Epithelial cell of prostate (primary cell): Measurements from ENCODE around the gene CYB561A3.

Source experiments
- DNase-seq: peaks from one replicate; pipeline ENCODE4 v3.0.0-alpha.2; 2011; ENCODE audit warnings: low read depth, low spot score
- H3K27ac ChIP-seq: fragments of 450-650 bp; 2 replicates; pipeline ENCODE4 v1.5.1; 2017; ENCODE audit warnings: mild to moderate bottlenecking

The CYB561A3 gene

GRCh38 chr11:61332281-61332796 lies 29.3 kb downstream of the CYB561A3 start:
- H3K27ac ChIP-seq = peak overlapping the region; percentile 68
- no peak for DNase-seq

DNA sequence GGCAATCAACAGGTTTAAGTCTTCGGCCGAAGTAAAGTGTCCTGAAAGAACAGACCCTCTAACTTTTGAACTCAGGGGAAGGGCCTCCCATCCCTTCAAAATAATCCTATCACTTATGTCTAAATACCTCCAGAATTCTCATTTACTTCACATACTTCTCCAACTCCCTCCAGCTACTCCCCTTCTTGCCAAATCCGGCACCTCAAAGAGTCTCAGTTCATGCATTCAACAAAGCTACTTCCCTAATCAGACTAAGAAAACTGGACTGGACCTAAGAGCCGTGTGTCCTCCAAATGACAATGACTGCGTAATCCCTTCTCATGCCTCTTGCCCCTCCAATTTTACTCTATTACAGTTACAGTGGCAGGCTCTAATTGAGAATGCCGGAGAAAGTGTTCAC lies 30.0 kb downstream of the CYB561A3 start:
- no peak overlapping the region for H3K27ac ChIP-seq
- no peak for DNase-seq

- DNase-seq = no peak
These were observed 31.8 kb downstream of the CYB561A3 start for GRCh38 chr11:61329871-61330270.

DNA sequence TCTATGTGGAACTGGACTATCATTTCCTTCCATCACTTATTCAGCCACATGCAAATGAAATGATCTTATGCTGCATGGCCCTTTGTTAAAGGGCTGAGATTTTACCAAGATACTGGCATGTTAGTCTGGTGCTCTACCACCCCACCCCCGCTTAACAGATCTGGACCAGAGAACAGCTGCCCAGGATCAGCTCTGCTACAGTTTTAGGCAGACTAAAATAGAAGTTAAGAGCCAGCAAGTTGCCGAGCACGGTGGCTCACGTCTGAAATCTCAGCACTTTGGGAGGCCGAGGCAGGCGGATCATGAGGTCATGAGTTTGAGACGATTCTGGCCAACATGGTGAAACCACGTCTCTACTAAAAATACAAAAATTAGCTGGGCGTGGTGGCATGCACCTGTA lies 33.3 kb downstream of the CYB561A3 start:
- H3K27ac ChIP-seq = no peak overlapping the region
- DNase-seq = no peak

More at GRCh38 chr11:61329871-61330270, 31.8 kb downstream of the CYB561A3 start:
- no peak overlapping the region for H3K27ac ChIP-seq

DNA sequence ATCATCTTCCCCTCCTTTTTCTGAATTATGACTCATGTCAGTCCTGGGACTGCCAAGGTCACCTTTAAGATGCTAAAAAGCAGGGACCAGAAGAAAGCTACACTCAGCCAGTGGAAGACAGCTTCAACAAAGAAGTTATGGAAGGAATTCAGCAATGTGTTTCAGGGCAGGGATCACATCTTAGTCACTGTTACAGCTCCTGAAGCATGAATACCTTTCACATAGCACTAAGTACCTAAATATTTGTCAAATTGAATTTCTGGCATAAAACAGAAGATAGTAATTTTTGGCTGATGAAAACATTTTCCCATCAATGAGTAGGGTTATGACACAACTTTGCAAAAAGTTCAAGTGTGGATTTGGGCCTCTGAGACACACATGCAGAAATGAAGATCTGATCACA lies 34.0 kb downstream of the CYB561A3 start:
- H3K27ac ChIP-seq = no peak overlapping the region
- no peak for DNase-seq

GRCh38 chr11:61325649-61326414 lies 35.9 kb downstream of the CYB561A3 start:
- H3K27ac ChIP-seq = peak overlapping the region; percentile 5
- DNase-seq = peak; percentile 37

DNA sequence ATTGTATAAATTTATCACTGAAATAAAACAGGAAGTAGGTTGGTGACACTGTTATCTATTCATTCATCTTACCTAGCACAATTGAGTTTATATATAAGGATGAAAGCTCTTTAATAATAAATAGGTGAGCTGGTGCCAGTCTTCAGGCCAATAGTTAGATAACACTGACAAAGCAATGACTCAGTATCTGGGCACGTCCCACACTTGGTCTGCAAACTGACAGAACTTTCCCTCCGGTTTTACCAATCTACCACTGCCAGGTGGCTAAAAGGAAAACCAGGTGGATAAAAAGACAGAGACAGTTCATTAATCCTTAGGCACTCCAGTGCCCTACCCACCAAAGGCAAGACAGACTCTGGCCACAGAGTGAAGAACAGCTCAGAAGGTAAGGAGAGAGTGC lies 46.4 kb downstream of the CYB561A3 start:
- no peak for DNase-seq
- H3K27ac ChIP-seq = no peak overlapping the region

DNA sequence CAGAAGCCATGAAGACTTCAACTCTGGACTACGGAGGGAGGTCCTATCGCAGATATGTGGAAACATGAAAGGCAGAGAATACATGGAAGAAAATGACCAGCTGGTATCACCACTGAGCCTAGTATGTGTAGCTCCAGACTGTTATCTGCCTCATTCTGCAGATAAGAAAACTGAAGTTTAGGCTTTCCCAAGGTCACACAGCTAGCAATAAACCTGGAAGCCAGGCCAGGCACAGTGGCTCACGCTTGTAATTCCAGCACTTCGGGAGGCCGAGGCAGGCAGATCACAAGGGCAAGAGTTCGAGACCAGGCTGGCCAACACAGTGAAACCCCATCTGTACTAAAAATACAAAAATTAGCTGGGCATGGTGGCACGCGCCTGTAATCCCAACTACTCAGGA lies 50.9 kb downstream of the CYB561A3 start:
- DNase-seq = no peak

DNA sequence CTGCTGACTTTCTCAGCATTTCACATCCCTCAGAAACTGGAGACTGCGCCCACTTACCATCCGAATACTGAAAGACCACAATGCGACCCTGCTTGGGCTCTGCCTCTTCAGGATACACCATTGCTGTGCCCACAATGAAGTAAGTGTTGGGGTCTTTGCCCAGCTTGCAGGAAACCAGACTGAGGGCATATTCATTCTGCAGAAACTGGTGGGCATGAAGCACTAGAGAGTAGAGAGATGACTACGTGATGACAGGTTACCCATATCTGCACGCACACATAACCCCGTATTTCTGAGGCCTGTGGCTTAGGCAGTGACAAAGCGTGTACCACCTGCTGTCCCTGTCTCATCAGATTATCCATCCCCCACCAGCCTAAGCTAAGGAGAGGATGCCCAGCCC lies 51.9 kb downstream of the CYB561A3 start:
- no peak for DNase-seq
- H3K27ac ChIP-seq = no peak overlapping the region

More for the DNA sequence above, 50.9 kb downstream of the CYB561A3 start:
- no peak overlapping the region for H3K27ac ChIP-seq

GRCh38 chr11:61309141-61309540 lies 52.5 kb downstream of the CYB561A3 start:
- no peak overlapping the region for H3K27ac ChIP-seq
- no peak for DNase-seq

DNA sequence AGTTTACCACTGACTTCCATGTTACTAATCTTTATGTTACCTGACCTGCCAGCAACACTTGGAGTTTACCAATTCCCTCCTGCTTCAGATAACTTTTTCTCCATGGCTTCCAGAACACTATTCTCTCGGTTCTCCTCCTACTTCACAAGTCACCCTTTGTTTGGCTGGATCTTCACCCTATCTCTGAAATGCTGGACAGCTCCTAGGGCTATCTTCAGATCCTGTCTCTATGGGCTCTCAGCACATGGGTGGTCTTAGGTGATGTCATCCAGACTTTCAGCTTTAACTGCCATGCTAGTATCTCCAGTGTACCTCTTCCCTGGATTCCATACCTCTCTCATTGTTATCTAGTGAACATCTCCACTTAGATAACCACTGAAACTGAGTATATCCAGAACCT lies 54.3 kb downstream of the CYB561A3 start:
- no peak for DNase-seq
- no peak overlapping the region for H3K27ac ChIP-seq

DNA sequence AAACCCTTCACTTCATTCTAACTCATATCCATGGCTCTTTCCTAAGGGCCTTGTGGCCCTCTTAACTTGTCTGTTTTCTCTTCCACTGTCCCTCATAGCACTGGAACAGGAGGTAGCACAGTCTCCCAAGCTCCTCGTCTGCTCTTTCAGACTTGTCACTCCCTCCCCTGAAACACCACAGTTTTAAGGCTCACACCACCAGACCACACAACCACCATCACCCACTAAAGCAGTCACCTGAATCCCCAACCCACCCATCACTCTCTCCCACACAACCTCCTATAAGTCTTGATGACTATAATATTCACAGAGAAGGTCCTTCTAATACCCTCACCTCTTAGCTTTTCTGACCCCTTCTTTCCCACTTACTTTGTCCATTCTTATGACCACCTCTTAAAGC lies 55.5 kb downstream of the CYB561A3 start:
- no peak overlapping the region for H3K27ac ChIP-seq
- no peak for DNase-seq

DNA sequence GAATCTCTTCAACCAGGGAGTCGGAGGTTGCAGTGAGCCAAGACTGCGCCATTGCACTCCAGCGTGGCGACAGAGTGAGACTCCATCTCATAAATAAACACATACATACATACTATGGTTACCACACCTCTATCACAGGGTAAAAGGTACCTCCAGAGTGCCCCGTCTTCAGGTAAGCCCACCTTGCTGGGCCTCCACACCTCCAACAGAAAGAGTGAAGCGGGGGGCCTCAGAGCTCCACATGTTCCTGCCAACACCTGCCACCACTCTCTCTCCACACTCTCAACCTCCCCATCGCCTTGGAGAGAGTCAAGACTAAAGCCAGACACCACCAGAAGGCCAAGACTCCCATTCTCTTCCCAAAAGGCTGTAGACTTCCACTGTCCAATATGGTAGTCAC lies 56.3 kb downstream of the CYB561A3 start:
- no peak for DNase-seq
- no peak overlapping the region for H3K27ac ChIP-seq

GRCh38 chr11:61303725-61304124 lies 58.0 kb downstream of the CYB561A3 start:
- no peak overlapping the region for H3K27ac ChIP-seq
- no peak for DNase-seq

DNA sequence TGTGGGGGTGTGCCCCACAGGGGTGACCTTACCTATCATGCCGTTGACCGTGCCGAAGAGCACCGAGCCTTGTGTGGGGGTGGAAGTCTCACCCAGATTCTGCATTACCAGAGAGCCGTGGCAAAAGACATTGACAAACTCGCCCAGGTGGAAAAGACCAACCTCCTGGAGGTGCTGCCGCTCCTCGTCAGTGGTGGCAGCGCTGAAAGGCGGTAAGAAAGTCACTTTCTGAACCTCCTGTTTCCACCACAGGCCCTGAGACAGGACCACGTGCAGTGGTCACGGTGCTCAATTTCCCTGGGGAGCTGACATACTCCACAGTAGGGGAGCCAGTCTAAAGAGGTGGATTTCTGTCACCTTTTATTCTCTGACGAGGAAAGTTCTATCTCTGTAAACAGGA lies 59.1 kb downstream of the CYB561A3 start:
- no peak overlapping the region for H3K27ac ChIP-seq
- no peak for DNase-seq
